ENCODE data around the gene ZNF675.
"Not testable (repeated sequence)": the region's sequence is repeated elsewhere in the genome, so short reads cannot be mapped to it uniquely, and the experiment has no call there.

- not testable (repeated sequence) for TF ChIP-seq CTCF (IDR thresholded peaks at IDR 0.05); E2F5 (CRISPR knock-in tag; IDR thresholded peaks at IDR 0.05); ZNF138 (CRISPR knock-in tag; conservative IDR thresholded peaks at IDR 0.05); E2F1 (CRISPR knock-in tag; IDR thresholded peaks at IDR 0.05); CBFB (CRISPR knock-in tag; IDR thresholded peaks at IDR 0.05; ENCODE audit: low read depth); ELF4 (CRISPR knock-in tag; IDR thresholded peaks at IDR 0.05; ENCODE audit: low read depth); NR3C1 (CRISPR knock-in tag; conservative IDR thresholded peaks at IDR 0.05; ENCODE audit: low read depth); NR1H2 (CRISPR knock-in tag; IDR thresholded peaks at IDR 0.05); ZBTB21 (CRISPR knock-in tag; IDR thresholded peaks at IDR 0.05; ENCODE audit: borderline replicate concordance); ATF3 (CRISPR knock-in tag; conservative IDR thresholded peaks at IDR 0.05); ARID4B (CRISPR knock-in tag; IDR thresholded peaks at IDR 0.05; ENCODE audit: borderline replicate concordance)
Measured at GRCh38 chr19:23724161-23724560, 37.1 kb upstream of the ZNF675 start.
